AG04449 (cell line): ENCODE results near the gene ADSS2.

Experiments
- CTCF ChIA-PET: fragments of 350-600 bp; formaldehyde crosslinking; extraction: SDS; loops from one replicate; lab custom pipeline; 2021; ENCODE audit warnings: antibody characterized with exemption; lab: Yijun Ruan, JAX
- POLR2A ChIA-PET: fragments of 400-600, 350-600 bp; formaldehyde crosslinking; extraction: SDS; loops from one replicate; lab custom pipeline; 2020; ENCODE audit warnings: antibody characterized with exemption, inconsistent platforms; lab: Yijun Ruan, JAX
- DNase-seq: peaks from one replicate; pipeline ENCODE4 v3.0.0-alpha.2; 2010; ENCODE audit warnings: low read depth, low spot score
- H3K4me3 ChIP-seq: 2 replicates; pipeline ENCODE4 v1.5.1; 2011; ENCODE audit warnings: low read depth, mild to moderate bottlenecking, control low read depth, low read length
- CTCF ChIP-seq: IDR thresholded peaks from one replicate; pipeline ENCODE4 v1.5.1; 2011; ENCODE audit warnings: mild to moderate bottlenecking, moderate library complexity, low read length, control low read depth, inconsistent platforms; ENCODE audit not compliant: insufficient read depth; ENCODE audit errors: missing control alignments

The ADSS2 gene

GRCh38 chr1:244447024-244447423, 4.7 kb downstream of the ADSS2 start:
- no peak for TF ChIP-seq CTCF
- ChIA-PET CTCF (interaction anchor here (0.6 kb wide), 1 partner anchor 147 kb away, joined by 3 read pairs; no protein-coding TSS in a partner anchor), POLR2A (no interaction called here)
- no peak for DNase-seq
- H3K4me3 ChIP-seq: no peak overlapping the region

GRCh38 chr1:244445320-244446181, 6.2 kb downstream of the ADSS2 start:
- no peak for DNase-seq
- no peak for TF ChIP-seq CTCF
- CTCF ChIA-PET: no interaction called here
- POLR2A ChIA-PET: interaction anchor here (0.8 kb wide), 1 partner anchor 16 kb away, joined by 3 read pairs; the partner anchor contains the start of gene CATSPERE
- no peak overlapping the region for H3K4me3 ChIP-seq

GRCh38 chr1:244444854-244445253, 6.9 kb downstream of the ADSS2 start:
- TF ChIP-seq CTCF: no peak
- no peak overlapping the region for H3K4me3 ChIP-seq
- no peak for DNase-seq
- ChIA-PET POLR2A (interaction anchor here (0.8 kb wide), 1 partner anchor 16 kb away, joined by 3 read pairs; the partner anchor contains the start of gene CATSPERE), CTCF (no interaction called here)

GRCh38 chr1:244442850-244443249, 8.9 kb downstream of the ADSS2 start:
- POLR2A ChIA-PET: no interaction called here
- no peak for TF ChIP-seq CTCF
- no peak for DNase-seq
- CTCF ChIA-PET: no interaction called here
- no peak overlapping the region for H3K4me3 ChIP-seq

GRCh38 chr1:244439391-244440032, 12.2 kb downstream of the ADSS2 start:
- POLR2A ChIA-PET: no interaction called here
- CTCF ChIA-PET: no interaction called here
- no peak overlapping the region for H3K4me3 ChIP-seq
- TF ChIP-seq CTCF: no peak
- DNase-seq: no peak

GRCh38 chr1:244437086-244437468, 14.6 kb downstream of the ADSS2 start:
- DNase-seq: no peak
- no peak for TF ChIP-seq CTCF
- ChIA-PET CTCF (interaction anchor here (0.6 kb wide), 1 partner anchor 44 kb away, joined by 3 read pairs; no protein-coding TSS in a partner anchor), POLR2A (no interaction called here)
- H3K4me3 ChIP-seq: no peak overlapping the region
